Measurements from ENCODE around the gene CDH1.

Gene CDH1

GRCh38 chr16:68768771-68769170, 31.7 kb downstream of the CDH1 start:
- no peak for DNase-seq (ENCODE audit: low read depth)
- H3K4me3 ChIP-seq (ENCODE audit: low read length), result no peak overlapping the region
- TF ChIP-seq CTCF (IDR thresholded peaks at IDR 0.05; ENCODE audit: insufficient read depth, low read depth, low read length, missing control alignments), result no peak

- no peak for TF ChIP-seq CTCF (IDR thresholded peaks at IDR 0.05; ENCODE audit: insufficient read depth, low read depth, low read length, missing control alignments)
- no peak overlapping the region for H3K4me3 ChIP-seq (ENCODE audit: low read length)
- DNase-seq (ENCODE audit: low read depth), result no peak
These were observed 33.6 kb downstream of the CDH1 start for GRCh38 chr16:68770671-68771070.

- no peak for DNase-seq (ENCODE audit: low read depth)
- TF ChIP-seq CTCF (IDR thresholded peaks at IDR 0.05; ENCODE audit: insufficient read depth, low read depth, low read length, missing control alignments), result no peak
- no peak overlapping the region for H3K4me3 ChIP-seq (ENCODE audit: low read length)
These were observed 35.1 kb downstream of the CDH1 start for GRCh38 chr16:68772030-68772681.

- H3K4me3 ChIP-seq (ENCODE audit: low read length), result no peak overlapping the region
- DNase-seq (ENCODE audit: low read depth), result no peak
- no peak for TF ChIP-seq CTCF (IDR thresholded peaks at IDR 0.05; ENCODE audit: insufficient read depth, low read depth, low read length, missing control alignments)
These were observed 35.8 kb downstream of the CDH1 start for GRCh38 chr16:68772871-68773270.

- DNase-seq (ENCODE audit: low read depth), result no peak
- H3K4me3 ChIP-seq (ENCODE audit: low read length), result no peak overlapping the region
- no peak for TF ChIP-seq CTCF (IDR thresholded peaks at IDR 0.05; ENCODE audit: insufficient read depth, low read depth, low read length, missing control alignments)
These were observed 38.0 kb downstream of the CDH1 start for GRCh38 chr16:68774982-68775634.

GRCh38 chr16:68776821-68777485, 39.9 kb downstream of the CDH1 start:
- no peak overlapping the region for H3K4me3 ChIP-seq (ENCODE audit: low read length)
- no peak for TF ChIP-seq CTCF (IDR thresholded peaks at IDR 0.05; ENCODE audit: insufficient read depth, low read depth, low read length, missing control alignments)
- DNase-seq (ENCODE audit: low read depth), result peak; percentile 25
